Adipose tissue (tissue), 3 donors: Measurements from ENCODE around the gene CAMK2G. TPM values are rescaled to one million over a fixed set of nuclear protein-coding genes. Genes with fewer than 3 reads are reported as not detected.
"Not testable (repeated sequence)": the region's sequence is repeated elsewhere in the genome, so short reads cannot be mapped to it uniquely, and the experiment has no call there.

Source experiments
- H3K27ac ChIP-seq: one replicate; pipeline ENCODE4 v1.5.1; 2013; ENCODE audit warnings: low read depth, low read length
- WGBS, 3 donors: extraction: QIAGEN DNeasy Blood & Tissue Kit; methylation state at CpG; one replicate each; pipeline ENCODE4 v1.1.7; 2013; 5-methylcytosine and 5-hydroxymethylcytosine counted together
- polyA plus RNA-seq, 3 donors: library from polyadenylated mRNA; stranded (reverse); fragments of 200-250 nt; gene quantifications; one replicate each; pipeline ENCODE4 v1.2.3, GENCODE V29; 2013
- donor health status: healthy with polysubstance abuse.
- donor health status: Bipolar disorder and iron deficiency.
- donor health status: healthy.

CAMK2G gene
- polyA plus RNA-seq, 3 donors: 6.2 to 13.5 (median 12.8) TPM

DNA sequence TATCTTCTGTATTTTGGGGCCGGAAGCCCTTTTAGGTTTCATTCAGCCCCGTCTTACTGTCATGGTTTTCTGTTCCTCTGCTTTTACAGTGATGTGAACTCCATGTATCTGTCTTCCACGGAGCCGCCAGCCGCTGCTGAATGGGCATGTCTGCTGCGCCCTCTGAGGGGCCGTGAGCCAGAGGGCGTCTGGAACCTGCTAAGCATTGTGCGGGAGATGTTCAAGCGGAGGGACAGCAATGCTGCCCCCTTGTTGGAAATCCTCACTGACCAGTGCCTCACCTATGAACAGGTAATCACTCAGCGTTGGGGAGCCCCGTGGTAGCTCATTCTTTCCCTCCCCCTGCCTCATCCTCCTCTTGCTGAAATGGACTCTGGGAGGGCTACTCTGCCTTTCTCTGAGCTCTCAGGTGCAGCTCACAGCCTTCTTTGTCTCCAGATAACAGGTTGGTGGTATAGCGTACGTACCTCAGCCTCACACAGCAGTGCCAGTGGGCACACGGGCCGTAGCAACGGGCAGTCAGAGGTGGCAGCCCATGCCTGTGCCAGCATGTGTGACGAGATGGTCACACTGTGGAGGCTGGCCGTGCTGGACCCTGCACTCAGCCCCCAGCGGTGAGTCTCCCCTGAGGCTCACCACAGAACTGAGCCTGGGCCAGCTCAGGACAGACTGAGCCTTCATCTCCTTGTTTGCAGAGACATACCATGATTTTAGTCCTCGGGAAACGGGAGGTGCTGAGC is 83.3 kb downstream of the CAMK2G start:
- 90 to 94% (median 94%) methylated on average over 22 of the region's 22 CpGs for WGBS, 3 donors
- H3K27ac ChIP-seq: no peak overlapping the region

GRCh38 chr10:73789659-73790055 is 84.7 kb downstream of the CAMK2G start:
- 84 to 94% (median 93%) methylated on average over 10 of the region's 10 CpGs for WGBS, 3 donors
- H3K27ac ChIP-seq: no peak overlapping the region

DNA sequence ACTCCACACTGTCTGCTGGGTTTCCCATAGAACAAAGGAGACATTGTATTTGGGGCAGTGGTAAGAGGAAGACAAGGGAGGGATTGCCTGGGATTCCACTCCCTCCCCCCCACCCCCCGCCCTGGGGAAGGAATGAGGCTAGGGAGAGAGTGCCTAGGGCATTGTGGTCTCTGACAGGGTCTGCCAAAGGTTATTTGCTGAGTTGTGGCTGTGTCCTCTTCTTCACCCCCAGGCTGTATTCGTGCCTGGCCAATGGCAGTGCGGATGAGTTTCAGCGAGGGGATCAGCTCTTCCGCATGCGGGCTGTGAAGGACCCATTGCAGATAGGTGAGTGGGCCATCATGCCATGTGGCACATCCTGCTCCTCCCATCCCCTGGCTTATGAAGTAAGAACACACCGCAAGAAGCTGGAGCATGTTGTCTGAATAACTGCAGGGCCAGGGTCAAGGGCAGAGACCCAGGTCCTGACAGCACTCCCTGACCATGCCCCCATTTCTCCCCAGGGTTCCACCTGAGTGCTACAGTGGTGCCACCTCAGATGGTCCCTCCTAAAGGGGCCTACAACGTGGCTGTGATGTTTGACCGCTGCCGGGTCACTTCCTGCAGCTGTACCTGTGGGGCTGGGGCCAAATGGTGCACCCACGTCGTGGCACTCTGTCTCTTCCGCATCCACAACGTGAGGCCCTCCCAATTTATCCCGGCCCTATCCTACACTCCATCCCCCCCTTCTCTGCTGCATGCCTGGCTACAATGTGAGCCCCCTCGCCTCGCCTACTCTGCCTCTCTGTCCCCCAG is 85.3 kb downstream of the CAMK2G start:
- WGBS, 3 donors: 90% methylated on average over 17 of the region's 17 CpGs

DNA sequence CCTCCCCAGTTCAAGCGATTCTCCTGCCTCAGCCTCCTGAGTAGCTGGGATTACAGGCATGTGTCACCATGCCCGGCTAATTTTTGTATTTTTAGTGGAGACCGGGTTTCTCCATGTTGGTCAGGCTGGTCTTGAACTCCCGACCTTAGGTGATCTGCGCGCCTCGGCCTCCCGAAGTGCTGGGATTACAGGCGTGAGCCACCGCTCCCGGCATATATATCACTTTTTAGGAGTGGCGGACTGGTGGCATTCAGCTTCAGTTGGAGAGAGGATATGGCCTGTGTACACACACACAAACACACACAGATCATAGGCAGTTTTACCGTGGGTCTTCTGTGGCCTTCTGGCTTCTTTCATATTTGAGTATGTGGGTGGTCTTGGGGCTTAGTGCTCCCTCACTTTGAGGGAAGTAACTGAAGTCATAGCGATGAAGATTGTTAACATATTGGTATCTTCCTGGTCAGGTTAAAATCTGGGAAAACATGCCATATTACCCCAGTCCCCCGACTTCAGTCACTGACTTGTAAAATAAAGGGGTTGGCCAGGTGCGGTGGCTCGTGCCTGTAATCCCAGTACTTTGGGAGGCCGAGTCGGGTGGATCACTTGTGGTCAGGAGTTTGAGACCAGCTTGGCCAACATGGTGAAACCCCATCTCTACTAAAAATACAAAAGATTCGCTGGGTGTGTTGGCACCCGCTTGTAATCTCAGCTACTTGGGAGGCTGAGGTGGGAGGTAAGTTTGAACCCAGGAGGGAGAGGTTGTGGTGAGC is 87.1 kb downstream of the CAMK2G start:
- WGBS, 3 donors: 82 to 89% (median 86%) methylated on average over 21 of the region's 21 CpGs
- H3K27ac ChIP-seq: not testable (repeated sequence)

More for the DNA sequence above, 85.3 kb downstream of the CAMK2G start:
- H3K27ac ChIP-seq: no peak overlapping the region

GRCh38 chr10:73786512-73786885 is 87.9 kb downstream of the CAMK2G start:
- 0 to 6% (median 4%) methylated on average over 2 of the region's 2 CpGs for WGBS, 3 donors
- no peak overlapping the region for H3K27ac ChIP-seq

DNA sequence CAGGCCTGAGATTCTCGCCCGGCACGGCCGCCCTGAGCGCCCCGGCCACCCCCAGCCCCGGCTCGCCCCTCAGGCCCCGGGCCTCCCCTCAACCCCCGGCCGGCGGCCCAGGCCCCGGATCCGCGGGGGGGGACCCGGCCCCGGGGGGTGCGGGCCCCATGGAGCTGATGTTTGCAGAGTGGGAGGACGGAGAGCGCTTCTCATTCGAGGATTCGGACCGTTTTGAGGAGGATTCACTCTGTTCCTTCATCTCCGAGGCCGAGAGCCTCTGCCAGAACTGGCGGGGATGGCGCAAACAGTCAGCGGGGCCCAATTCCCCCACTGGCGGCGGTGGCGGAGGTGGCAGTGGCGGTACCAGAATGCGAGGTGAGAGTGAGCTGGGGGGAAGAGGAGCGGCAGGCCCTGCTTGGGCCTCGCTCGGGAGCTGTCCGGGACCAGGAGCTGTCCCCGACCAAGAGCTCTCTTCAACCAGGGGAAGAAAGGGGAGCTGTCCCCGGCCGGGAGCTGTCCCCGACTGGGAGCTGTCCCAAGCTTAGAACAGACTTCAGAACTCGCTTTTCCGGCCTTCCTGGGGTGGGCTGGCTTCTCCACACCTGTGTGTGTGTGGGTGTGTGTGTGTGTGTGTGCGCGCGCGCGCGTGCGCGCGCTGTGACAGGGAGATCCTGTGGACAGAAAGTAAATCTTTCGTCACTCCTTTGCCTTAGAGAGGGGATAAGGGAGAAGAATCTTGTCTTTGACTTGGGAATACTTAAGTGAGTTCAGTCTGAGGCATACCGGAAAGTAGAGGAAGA is 88.4 kb downstream of the CAMK2G start:
- WGBS, 3 donors: 0 to 1% (median 1%) methylated on average over 46 to 54 of the region's 54 CpGs
- H3K27ac ChIP-seq: peak overlapping the region; percentile 83

- 0% methylated on average over 34 to 36 of the region's 36 CpGs for WGBS, 3 donors
Observed at GRCh38 chr10:73785211-73785720, 89.1 kb downstream of the CAMK2G start, which contains the start of gene ZSWIM8. Gene ZSWIM8 (plus strand): TSS chr10:73785606. CDS start chr10:73785879, 273 bp downstream.

GRCh38 chr10:73782749-73783085 is 91.6 kb downstream of the CAMK2G start:
- no peak overlapping the region for H3K27ac ChIP-seq
- WGBS, 3 donors: 31 to 49% (median 47%) methylated on average over 2 of the region's 2 CpGs

More at GRCh38 chr10:73785211-73785720, 89.1 kb downstream of the CAMK2G start, which contains the start of gene ZSWIM8:
- H3K27ac ChIP-seq: peak within 1 kb of the TSS; percentile 83

GRCh38 chr10:73781879-73782748 is 92.2 kb downstream of the CAMK2G start, which contains the start of gene CHCHD1:
Gene CHCHD1 (plus strand): TSS chr10:73782048. CDS start chr10:73782076, 28 bp downstream.
- peak within 1 kb of the TSS; percentile 78 for H3K27ac ChIP-seq
- WGBS, 3 donors: 0 to 1% (median 0%) methylated on average over 57 of the region's 57 CpGs

GRCh38 chr10:73781548-73781878 is 92.8 kb downstream of the CAMK2G start:
- WGBS, 3 donors: 0 to 1% (median 1%) methylated on average over 14 of the region's 14 CpGs

GRCh38 chr10:73780966-73781365 is 93.4 kb downstream of the CAMK2G start:
- no peak overlapping the region for H3K27ac ChIP-seq
- WGBS, 3 donors: 18 to 30% (median 26%) methylated on average over 11 of the region's 11 CpGs

More at GRCh38 chr10:73781548-73781878, 92.8 kb downstream of the CAMK2G start:
- H3K27ac ChIP-seq: no peak overlapping the region

DNA sequence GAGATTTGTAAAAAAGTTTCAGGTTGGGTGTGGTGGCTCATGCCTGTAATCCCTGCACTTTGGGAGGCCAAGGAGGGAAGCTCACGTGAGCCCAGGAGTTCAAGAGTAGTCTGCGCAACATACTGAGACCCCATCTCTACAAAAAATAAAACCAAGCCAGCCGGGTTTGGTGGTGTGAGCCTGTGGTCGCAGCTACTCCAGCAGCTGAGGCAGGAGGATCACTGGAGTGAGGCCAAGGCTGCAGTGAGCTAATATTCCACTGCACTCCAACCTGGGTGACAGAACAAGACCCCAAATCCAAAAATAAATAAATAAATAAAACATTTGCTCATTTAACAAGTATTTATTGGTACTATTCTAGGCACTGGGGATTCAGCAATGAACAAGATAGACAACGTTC is 94.1 kb downstream of the CAMK2G start:
- 68 to 81% (median 72%) methylated on average over 5 of the region's 5 CpGs for WGBS, 3 donors
- H3K27ac ChIP-seq: no peak overlapping the region

DNA sequence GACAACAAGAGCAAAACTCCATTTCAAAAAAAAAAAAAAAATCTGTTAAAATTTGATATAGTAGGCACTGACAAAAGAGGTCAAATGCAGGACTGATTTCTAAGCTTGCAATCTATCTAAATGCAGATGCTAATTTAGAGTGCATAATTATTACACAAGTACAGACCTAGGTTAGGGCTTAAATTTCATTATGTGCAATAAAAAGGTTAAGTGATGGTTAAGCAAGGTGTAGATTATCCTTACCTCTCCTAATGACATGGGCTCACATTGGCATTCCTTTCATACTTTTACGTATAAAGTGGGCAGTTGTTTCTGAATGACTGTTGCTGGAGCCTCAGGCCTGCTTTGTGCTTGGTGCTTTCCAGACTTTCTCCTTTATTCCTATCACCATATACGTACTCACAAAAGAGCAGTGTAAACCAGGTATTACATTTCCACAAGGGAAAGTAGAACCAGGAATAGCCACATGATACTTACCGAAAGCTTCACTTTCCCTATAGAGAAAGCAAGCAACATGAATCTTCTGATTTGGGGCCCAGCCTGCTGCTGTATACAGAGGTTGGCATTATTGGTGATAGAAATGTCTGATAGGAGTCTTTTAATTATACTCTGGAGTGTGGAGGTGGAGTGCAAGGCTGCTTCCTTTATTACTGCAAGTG is 94.7 kb downstream of the CAMK2G start:
- WGBS, 3 donors: 83 to 90% (median 86%) methylated on average over 3 of the region's 3 CpGs
- no peak overlapping the region for H3K27ac ChIP-seq

- no peak overlapping the region for H3K27ac ChIP-seq
- 92 to 98% (median 92%) methylated on average over 5 of the region's 5 CpGs for WGBS, 3 donors
Observed at GRCh38 chr10:73779018-73779417, 95.3 kb downstream of the CAMK2G start.

GRCh38 chr10:73774637-73775036 is 99.7 kb downstream of the CAMK2G start:
- 26 to 35% (median 32%) methylated on average over 5 of the region's 5 CpGs for WGBS, 3 donors
- H3K27ac ChIP-seq: no peak overlapping the region

GRCh38 chr10:73773152-73773879 is 101.0 kb downstream of the CAMK2G start:
- WGBS, 3 donors: 0 to 5% (median 2%) methylated on average over 28 to 29 of the region's 29 CpGs

More at GRCh38 chr10:73773152-73773879, 101.0 kb downstream of the CAMK2G start:
- H3K27ac ChIP-seq: no peak overlapping the region
